ENCODE data around the gene MAFG. TPM values are rescaled to one million over a fixed set of nuclear protein-coding genes. Genes with fewer than 3 reads are reported as not detected.

Gene MAFG
- total RNA-seq, 1 experiment from 2014 or later = 31.4 TPM

DNA sequence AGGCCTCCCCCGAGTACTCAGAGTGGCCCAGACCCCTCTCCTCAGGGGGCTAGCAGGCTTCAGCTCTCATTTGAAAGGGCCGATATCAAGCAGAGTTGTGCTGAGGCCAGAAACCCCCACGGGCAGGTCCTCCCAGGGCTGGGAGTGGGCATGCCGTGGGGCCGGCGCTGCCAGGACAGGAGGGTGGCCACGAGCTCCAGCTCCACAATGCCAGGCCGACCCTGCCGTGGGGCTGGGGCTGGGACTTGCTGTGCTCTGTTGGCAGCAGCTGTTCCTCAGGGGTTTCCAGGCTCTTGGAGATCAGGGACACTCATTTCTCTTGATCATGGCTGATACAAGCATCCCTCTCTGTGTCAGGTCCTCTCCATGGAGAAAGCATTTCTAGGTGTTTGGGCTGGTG is 28.6 kb downstream of the MAFG start:
- H3K56ac ChIP-seq (ENCODE audit: insufficient read length, low read depth, low read length) = no peak overlapping the region
- H3K79me2 ChIP-seq (ENCODE audit: insufficient read depth, low read length) = no peaks in the 10 kb centered on the region
- H4K91ac ChIP-seq (ENCODE audit: insufficient read length, low read depth, low read length) = no peak overlapping the region
- Mint-ChIP-seq H3K36me3 (ENCODE audit: insufficient read depth in 1 of 3, low read depth in 3 of 3) (peaks cover 16 to 48% (median 39%) of the 10 kb centered on the region in 3 experiments; a peak in 6 of 7 replicates), H3K4me3 (no peak overlapping the region), H3K27me3 (ENCODE audit: low read depth) (peaks cover 11% of the 10 kb centered on the region), H3K9me3 (no peaks in the 10 kb centered on the region), H3K27ac (no peak overlapping the region), H3K4me1 (peaks cover 0 to 3% of the 10 kb centered on the region in 2 experiments; a peak in 2 of 4 replicates)
- H3K14ac ChIP-seq (ENCODE audit: insufficient read depth, low read length) = no peak overlapping the region; the same call in 1 of the 2 replicates
- no peak overlapping the region for H3T11ph ChIP-seq (ENCODE audit: low read length)
- no peak for TF ChIP-seq CTCF (conservative IDR thresholded peaks at IDR 0.05)
- no peak overlapping the region for H2BK5ac ChIP-seq (ENCODE audit: insufficient read length, low read length)
- peak; percentile 29 for DNase-seq
- no peak overlapping the region for H2BK12ac ChIP-seq (ENCODE audit: insufficient read length, low read depth, low read length)
- no peaks in the 10 kb centered on the region for H3K79me1 ChIP-seq (ENCODE audit: insufficient read depth, low read depth, low read length, poor library complexity, severe bottlenecking)
- no peak overlapping the region for H3K4me2 ChIP-seq (ENCODE audit: insufficient read depth, insufficient read length, low read length)
- no peak overlapping the region for H3K18ac ChIP-seq (ENCODE audit: insufficient read length, low read depth, low read length)
- H2BK15ac ChIP-seq (ENCODE audit: low read depth, low read length) = no peak overlapping the region
- no peak overlapping the region for H3K23ac ChIP-seq (ENCODE audit: insufficient read length, low read depth, low read length)
- no peaks in the 10 kb centered on the region; the same call in 1 of the 2 replicates for H3K27me3 ChIP-seq (ENCODE audit: insufficient read depth, low read length)
- no peak overlapping the region for H2BK120ac ChIP-seq (ENCODE audit: low read depth, low read length, poor library complexity, severe bottlenecking)
- H3K9ac ChIP-seq (ENCODE audit: extremely low read depth, insufficient read length, low read length) = no peak overlapping the region
- no peaks in the 10 kb centered on the region for H3K9me3 ChIP-seq (ENCODE audit: control insufficient read depth, low read depth, low read length)
- H3K4me1 ChIP-seq (ENCODE audit: insufficient read depth, low read length) = no peaks in the 10 kb centered on the region
- H4K8ac ChIP-seq (replicated peaks; ENCODE audit: insufficient read length, low read depth, low read length) = no peak overlapping the region
- no peak overlapping the region for H4K5ac ChIP-seq (ENCODE audit: insufficient read length, low read depth, low read length)
- H2AFZ ChIP-seq (ENCODE audit: low read length) = no peak overlapping the region
- peaks cover 11% of the 10 kb centered on the region for H3K23me2 ChIP-seq (ENCODE audit: insufficient read length, low read depth, low read length, poor library complexity, severe bottlenecking)
- no peak overlapping the region for H2AK5ac ChIP-seq (ENCODE audit: insufficient read length, low read length)
- no peak overlapping the region for H3K27ac ChIP-seq (ENCODE audit: insufficient read length, low read depth, low read length)
- no peak overlapping the region for H3K4ac ChIP-seq (ENCODE audit: low read depth, low read length)
- no CpG with 5 or more reads among the region's 9 CpGs for WGBS (ENCODE audit: extremely low coverage, insufficient read length, low lambda C conversion rate)
- no peak overlapping the region for H2BK20ac ChIP-seq (ENCODE audit: low read depth, low read length, poor library complexity, severe bottlenecking)
- no peaks in the 10 kb centered on the region for H4K20me1 ChIP-seq (ENCODE audit: control insufficient read depth, insufficient read depth, insufficient read length)

Data from H9 (cell line).